Skeletal muscle tissue (tissue), 4 donors: ENCODE results near the gene SCYGR1. TPM values are rescaled to one million over a fixed set of nuclear protein-coding genes. Genes with fewer than 3 reads are reported as not detected.
"Not testable (repeated sequence)": the region's sequence is repeated elsewhere in the genome, so short reads cannot be mapped to it uniquely, and the experiment has no call there.

ENCODE experiments used
- H3K27ac ChIP-seq: one replicate; pipeline ENCODE4 v1.7.0; 2013; ENCODE audit warnings: mild to moderate bottlenecking, low read depth, low read length, inconsistent platforms
- H3K27me3 ChIP-seq, 3 donors: one replicate each; pipeline ENCODE4 v1.7.0; 2013; ENCODE audit warnings: low read length in 3 of 3; ENCODE audit not compliant: control insufficient read depth in 3 of 3, insufficient read depth in 3 of 3
- H3K36me3 ChIP-seq, 3 donors: one replicate each; pipeline ENCODE4 v1.7.0; 2013; ENCODE audit warnings: low read length in 3 of 3; ENCODE audit not compliant: control insufficient read depth in 3 of 3, insufficient read depth in 3 of 3
- H3K4me1 ChIP-seq, 3 donors: one replicate each; pipeline ENCODE4 v1.7.0; 2013; ENCODE audit warnings: low read length in 3 of 3, mild to moderate bottlenecking in 3 of 3; ENCODE audit not compliant: control insufficient read depth in 3 of 3, insufficient read depth in 3 of 3
- H3K4me3 ChIP-seq, 3 donors: one replicate each; pipeline ENCODE4 v1.7.0; 2013; ENCODE audit warnings: low read length in 3 of 3
- H3K9ac ChIP-seq, 3 donors: one replicate each; pipeline ENCODE4 v1.7.0; 2013; ENCODE audit warnings: low read length in 3 of 3, mild to moderate bottlenecking in 3 of 3, moderate library complexity in 2 of 3, low read depth in 1 of 3
- H3K9me3 ChIP-seq, 3 donors: one replicate each; pipeline ENCODE4 v1.7.0; 2013; ENCODE audit warnings: low read length in 3 of 3; ENCODE audit not compliant: control insufficient read depth in 3 of 3
- total RNA-seq: library from RNA; depleted of rRNA; stranded (reverse); fragments of >200 nt; gene quantifications from one replicate; pipeline ENCODE4 v1.2.3, GENCODE V29; 2014
- donor health status: Osteomylitis.

SCYGR1 gene
- total RNA-seq, 1 donor from 2014 or later = not detected

DNA sequence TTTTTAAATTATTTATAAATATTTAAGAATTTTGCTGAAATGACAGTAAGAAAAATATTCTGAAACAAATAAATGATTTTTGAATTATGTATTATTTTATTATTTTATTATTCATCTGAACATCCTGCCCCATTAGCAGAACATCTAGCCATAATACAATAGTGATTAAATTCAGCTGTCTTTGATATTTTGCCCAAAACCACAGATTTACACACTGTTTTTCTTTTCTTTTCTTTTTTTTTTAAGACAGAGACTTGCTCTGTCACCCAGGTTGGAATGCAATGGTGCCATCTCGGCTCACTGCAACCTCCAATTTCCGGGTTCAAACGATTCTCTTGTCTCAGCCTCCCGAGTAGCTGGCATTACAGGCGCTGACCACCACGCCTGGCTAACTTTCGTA is 1.9 kb upstream of the SCYGR1 start:
- no peak overlapping the region for H3K9ac ChIP-seq
- H3K9me3 ChIP-seq = no peaks in the 10 kb centered on the region
- no peaks in the 10 kb centered on the region for H3K36me3 ChIP-seq
- no peaks in the 10 kb centered on the region for H3K4me1 ChIP-seq
- H3K4me3 ChIP-seq = no peak overlapping the region
- H3K27me3 ChIP-seq = peaks cover 0 to 3% (median 0%) of the 10 kb centered on the region in 3 donors
- H3K27ac ChIP-seq = no peak overlapping the region

DNA sequence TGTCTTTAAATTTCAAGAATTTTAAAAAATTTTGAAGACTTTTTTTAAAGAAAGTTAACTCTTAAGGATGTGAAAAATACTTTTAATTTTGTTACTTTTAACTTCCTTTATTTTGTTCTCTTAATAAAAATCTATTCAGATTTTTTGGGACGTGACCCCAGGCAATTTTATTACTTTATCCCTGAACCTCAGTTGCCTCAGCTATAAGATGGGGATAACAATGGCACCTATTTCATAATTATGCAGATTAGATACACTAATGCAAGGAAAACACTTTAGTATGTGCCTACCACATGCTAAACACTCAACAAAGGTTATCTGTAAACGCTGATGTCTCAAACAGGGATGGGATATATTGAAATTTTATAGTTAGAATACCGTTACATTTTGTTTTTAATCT is 1.5 kb upstream of the SCYGR1 start:
- H3K27me3 ChIP-seq = peaks cover 0 to 3% (median 0%) of the 10 kb centered on the region in 3 donors
- H3K4me3 ChIP-seq = no peak overlapping the region
- H3K36me3 ChIP-seq = no peaks in the 10 kb centered on the region
- no peak overlapping the region for H3K27ac ChIP-seq
- no peaks in the 10 kb centered on the region for H3K4me1 ChIP-seq
- no peaks in the 10 kb centered on the region for H3K9me3 ChIP-seq
- H3K9ac ChIP-seq = no peak overlapping the region

DNA sequence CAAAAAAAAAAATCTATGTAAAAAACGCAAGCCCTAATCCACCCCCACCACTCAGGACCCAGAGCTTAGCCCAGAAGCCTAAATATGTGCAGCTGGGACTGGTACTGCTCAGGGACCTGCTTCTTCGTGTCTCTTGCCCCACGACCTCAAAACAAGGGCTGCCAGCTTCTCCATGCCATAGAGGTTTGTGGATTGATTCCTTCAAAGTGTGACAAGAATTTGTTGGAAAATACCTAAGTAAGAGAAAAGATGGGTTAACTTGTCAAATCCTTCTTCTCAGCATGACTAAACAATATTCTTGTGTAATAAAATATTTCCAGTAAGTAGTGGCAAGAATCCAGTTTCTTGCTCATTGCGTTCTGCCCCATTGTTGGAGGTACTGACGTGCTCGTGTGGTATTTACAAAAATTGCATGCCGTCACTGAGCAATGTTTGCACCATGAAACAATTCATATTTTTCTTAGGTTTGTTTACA is 825 bp upstream of the SCYGR1 start:
- Histone ChIP-seq H3K4me1 (no peaks in the 10 kb centered on the region), H3K9me3 (no peaks in the 10 kb centered on the region), H3K4me3 (no peak overlapping the region), H3K27ac (no peak overlapping the region), H3K27me3 (peaks cover 0 to 4% (median 3%) of the 10 kb centered on the region in 3 donors), H3K9ac (no peak overlapping the region), H3K36me3 (no peaks in the 10 kb centered on the region)

DNA sequence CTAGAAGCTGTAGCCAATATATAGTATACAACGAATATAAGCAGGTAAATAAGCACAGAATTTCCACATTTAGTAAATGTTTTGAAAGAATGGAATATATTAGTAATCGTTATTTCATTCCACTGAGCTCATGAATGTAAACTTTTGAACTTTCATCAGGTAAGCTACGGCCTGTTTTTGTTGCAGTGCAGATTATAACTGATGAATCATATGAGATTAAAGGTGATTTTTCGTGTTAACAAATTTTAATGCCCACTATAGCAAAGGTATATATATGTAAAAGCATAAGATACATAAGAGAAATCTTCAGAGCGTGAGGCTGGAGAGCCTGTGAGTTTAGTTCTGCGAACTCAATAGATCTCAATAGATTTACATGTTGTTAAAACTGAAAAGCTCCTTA is 1.1 kb downstream of the SCYGR1 start:
- Histone ChIP-seq H3K27ac (no peak overlapping the region), H3K9ac (no peak overlapping the region), H3K27me3 (peaks cover 0 to 4% (median 3%) of the 10 kb centered on the region in 3 donors), H3K4me1 (no peaks in the 10 kb centered on the region), H3K9me3 (no peaks in the 10 kb centered on the region), H3K4me3 (no peak overlapping the region), H3K36me3 (no peaks in the 10 kb centered on the region)

DNA sequence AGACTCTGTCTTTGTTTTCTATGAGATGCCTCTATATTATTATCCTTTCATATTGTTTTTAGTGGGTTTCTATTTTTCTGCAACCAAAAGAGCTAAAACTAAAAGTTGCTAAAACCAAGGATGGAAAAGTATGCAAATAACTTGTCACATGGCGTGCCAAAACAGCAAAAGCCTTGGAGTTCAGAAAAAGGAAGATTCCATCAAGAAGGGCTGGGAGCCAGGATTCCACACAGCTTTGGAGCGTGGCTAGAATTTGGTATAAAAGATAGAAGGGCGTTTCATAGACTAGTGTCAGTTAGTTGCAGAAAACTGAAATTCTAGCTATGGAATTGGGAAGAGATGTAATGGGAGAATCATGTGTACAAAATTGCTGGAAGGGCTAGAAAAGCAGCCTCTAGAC is 4.1 kb downstream of the SCYGR1 start:
- no peak overlapping the region for H3K9ac ChIP-seq
- H3K36me3 ChIP-seq = no peaks in the 10 kb centered on the region

DNA sequence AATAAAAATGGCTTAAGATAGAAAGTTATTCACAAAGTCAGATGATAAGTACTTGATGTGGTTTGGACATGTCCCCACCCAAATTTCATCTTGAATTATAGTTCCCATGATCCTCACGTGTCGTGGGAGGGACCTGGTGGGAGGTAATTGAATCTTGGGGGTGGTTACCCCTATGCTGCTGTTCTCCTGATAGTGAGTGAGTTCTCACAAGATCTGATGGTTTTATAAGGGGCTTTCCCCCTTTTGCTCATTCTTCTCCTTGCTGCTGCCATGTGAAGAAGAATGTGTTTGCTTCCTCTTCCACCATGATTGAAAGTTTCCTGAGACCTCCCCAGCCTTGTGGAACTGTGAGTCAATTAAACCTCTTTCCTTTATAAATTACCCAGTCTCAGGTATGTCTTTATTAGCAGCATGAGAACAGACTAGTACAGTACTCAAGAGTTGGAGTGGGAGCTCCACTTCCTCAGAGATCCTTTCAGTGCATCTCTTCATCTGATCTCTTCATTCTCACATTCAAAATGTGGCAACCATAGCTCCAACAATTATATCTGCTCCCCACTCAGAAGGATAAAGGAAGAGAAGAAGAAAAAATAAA is 5.4 kb downstream of the SCYGR1 start:
- H3K9me3 ChIP-seq, H3K4me1 ChIP-seq, H3K4me3 ChIP-seq, H3K9ac ChIP-seq, H3K27me3 ChIP-seq, H3K36me3 ChIP-seq, H3K27ac ChIP-seq: not testable (repeated sequence)

More for the DNA sequence above, 4.1 kb downstream of the SCYGR1 start:
- H3K4me3 ChIP-seq = no peak overlapping the region
- no peaks in the 10 kb centered on the region for H3K4me1 ChIP-seq
- H3K27ac ChIP-seq = no peak overlapping the region
- peaks cover 0 to 4% (median 0%) of the 10 kb centered on the region in 3 donors for H3K27me3 ChIP-seq
- H3K9me3 ChIP-seq = no peaks in the 10 kb centered on the region

DNA sequence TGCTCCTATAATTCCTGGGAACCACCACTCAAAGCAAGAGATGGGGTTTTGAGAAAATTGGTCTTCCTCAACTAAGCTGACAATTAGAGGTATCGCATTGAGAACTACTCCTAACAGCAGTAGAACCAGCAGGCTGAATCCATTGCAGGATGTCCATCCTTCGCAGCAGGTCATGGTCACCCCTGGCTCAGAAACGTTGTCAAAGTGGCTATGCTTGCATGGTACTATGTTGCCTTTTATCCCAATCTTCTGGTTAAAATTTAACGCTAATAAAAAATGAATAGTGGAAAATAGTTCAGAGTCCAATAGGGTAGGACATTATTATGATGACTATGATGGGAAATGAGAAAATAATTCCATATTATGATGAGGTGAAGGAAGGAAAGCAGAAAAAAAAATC is 8.7 kb downstream of the SCYGR1 start, which contains the start of gene TM4SF20:
TM4SF20 (minus strand) TSS at position 212 of the 400 bp plus-strand sequence; CDS start at position 174, 38 bp downstream.
- H3K4me1 ChIP-seq = no peaks in the 10 kb centered on the region
- H3K9me3 ChIP-seq = no peaks in the 10 kb centered on the region
- peaks cover 0 to 4% (median 2%) of the 10 kb centered on the region in 3 donors for H3K27me3 ChIP-seq
- no peak within 1 kb of the TSS for H3K9ac ChIP-seq
- H3K36me3 ChIP-seq = no peaks in the 10 kb centered on the region
- H3K27ac ChIP-seq = no peak within 1 kb of the TSS
- no peak within 1 kb of the TSS for H3K4me3 ChIP-seq

DNA sequence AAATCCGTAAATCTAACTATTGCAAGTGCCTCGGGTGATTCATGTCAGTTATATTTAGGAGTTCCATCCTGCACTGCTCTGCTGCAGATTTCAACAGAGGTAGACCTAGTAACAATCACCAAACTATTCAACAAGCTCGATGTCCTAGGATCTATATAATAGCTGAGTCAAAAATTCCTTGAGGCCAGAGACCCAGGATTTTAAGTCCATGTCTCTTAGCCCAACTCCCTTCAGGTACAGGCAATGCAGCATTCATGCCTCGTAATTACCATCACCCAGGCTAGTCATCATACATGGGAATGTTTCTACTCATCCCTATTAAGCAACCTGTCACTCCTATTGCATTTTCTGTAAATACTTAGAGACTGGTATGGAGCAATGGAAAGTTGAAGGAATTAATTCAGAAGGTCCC is 9.4 kb downstream of the SCYGR1 start:
- Histone ChIP-seq H3K4me1 (no peaks in the 10 kb centered on the region), H3K9ac (no peak overlapping the region), H3K27ac (no peak overlapping the region), H3K9me3 (no peaks in the 10 kb centered on the region), H3K4me3 (no peak overlapping the region), H3K27me3 (peaks cover 0 to 2% (median 0%) of the 10 kb centered on the region in 3 donors), H3K36me3 (no peaks in the 10 kb centered on the region)

DNA sequence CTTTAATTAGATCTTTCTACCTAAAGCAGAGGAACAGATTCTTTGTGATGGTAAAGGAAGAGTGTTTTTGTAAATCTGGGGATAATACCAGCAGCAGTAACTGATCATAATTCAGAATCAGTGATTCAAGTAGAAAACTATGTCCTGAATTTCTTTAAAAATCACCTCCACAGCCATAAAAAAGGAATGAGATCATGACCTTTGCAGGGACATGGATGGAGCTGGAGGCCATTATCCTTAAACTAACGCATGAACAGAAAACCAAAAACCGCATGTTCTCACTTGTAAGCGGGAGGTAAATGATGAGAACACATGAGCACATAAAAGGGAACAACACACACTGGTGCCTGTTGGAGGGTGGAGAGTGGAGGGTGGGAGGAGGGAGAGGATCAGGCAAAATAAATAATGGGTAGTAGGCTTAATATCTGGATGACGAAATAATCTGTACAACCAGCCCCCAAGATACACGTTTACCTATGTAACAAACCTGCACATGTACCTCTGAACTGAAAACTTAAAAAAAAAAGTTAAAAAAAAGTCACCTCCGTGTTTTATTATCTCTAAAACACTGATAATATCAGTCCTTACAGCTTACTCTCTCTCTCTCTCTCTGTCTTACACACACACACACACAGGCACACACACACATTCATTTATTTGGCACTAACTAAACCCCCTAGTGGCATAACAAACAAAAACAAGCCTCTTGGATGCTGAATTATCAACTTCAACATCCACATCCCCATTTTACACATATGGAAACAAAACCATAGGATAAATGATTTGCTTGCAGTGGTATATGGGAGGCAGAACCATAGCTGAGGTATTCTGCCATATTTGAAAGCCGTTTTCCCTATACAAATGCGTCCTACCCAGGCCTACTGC is 10.0 kb downstream of the SCYGR1 start:
- Histone ChIP-seq H3K9me3 (no peaks in the 10 kb centered on the region), H3K27me3 (peaks cover 0 to 2% (median 0%) of the 10 kb centered on the region in 3 donors), H3K4me3 (no peak overlapping the region), H3K9ac (no peak overlapping the region), H3K4me1 (no peaks in the 10 kb centered on the region), H3K36me3 (no peaks in the 10 kb centered on the region), H3K27ac (no peak overlapping the region)
